ENCODE results near the gene PRIM2.
"Not testable (repeated sequence)": the region's sequence is repeated elsewhere in the genome, so short reads cannot be mapped to it uniquely, and the experiment has no call there.

GRCh38 chr6:57551961-57552360 is 234.5 kb downstream of the PRIM2 start:
- not testable (repeated sequence) for TF ChIP-seq RAD21 (IDR thresholded peaks at IDR 0.05 in 1 of 2, conservative IDR thresholded peaks at IDR 0.05 in 1 of 2; ENCODE audit: low read depth in 2 of 2, low read length in 2 of 2); CBX8 (IDR thresholded peaks at IDR 0.05; ENCODE audit: borderline replicate concordance, low read depth, low read length); MAFK (IDR thresholded peaks at IDR 0.05; ENCODE audit: low read depth, low read length)
- TF ChIP-seq, protein P1, sequence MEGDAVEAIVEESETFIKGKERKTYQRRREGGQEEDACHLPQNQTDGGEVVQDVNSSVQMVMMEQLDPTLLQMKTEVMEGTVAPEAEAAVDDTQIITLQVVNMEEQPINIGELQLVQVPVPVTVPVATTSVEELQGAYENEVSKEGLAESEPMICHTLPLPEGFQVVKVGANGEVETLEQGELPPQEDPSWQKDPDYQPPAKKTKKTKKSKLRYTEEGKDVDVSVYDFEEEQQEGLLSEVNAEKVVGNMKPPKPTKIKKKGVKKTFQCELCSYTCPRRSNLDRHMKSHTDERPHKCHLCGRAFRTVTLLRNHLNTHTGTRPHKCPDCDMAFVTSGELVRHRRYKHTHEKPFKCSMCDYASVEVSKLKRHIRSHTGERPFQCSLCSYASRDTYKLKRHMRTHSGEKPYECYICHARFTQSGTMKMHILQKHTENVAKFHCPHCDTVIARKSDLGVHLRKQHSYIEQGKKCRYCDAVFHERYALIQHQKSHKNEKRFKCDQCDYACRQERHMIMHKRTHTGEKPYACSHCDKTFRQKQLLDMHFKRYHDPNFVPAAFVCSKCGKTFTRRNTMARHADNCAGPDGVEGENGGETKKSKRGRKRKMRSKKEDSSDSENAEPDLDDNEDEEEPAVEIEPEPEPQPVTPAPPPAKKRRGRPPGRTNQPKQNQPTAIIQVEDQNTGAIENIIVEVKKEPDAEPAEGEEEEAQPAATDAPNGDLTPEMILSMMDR (IDR thresholded peaks at IDR 0.05; ENCODE audit: control extremely low read depth in 1 of 3, insufficient read depth in 1 of 3, low read depth in 1 of 3, low read length in 3 of 3): not testable (repeated sequence)

Measured in H1 (cell line).